ENCODE measurements around the gene DZIP1L. TPM values are rescaled to one million over a fixed set of nuclear protein-coding genes. Genes with fewer than 3 reads are reported as not detected.
"Not testable (repeated sequence)": the region's sequence is repeated elsewhere in the genome, so short reads cannot be mapped to it uniquely, and the experiment has no call there.

The DZIP1L gene, protein sequence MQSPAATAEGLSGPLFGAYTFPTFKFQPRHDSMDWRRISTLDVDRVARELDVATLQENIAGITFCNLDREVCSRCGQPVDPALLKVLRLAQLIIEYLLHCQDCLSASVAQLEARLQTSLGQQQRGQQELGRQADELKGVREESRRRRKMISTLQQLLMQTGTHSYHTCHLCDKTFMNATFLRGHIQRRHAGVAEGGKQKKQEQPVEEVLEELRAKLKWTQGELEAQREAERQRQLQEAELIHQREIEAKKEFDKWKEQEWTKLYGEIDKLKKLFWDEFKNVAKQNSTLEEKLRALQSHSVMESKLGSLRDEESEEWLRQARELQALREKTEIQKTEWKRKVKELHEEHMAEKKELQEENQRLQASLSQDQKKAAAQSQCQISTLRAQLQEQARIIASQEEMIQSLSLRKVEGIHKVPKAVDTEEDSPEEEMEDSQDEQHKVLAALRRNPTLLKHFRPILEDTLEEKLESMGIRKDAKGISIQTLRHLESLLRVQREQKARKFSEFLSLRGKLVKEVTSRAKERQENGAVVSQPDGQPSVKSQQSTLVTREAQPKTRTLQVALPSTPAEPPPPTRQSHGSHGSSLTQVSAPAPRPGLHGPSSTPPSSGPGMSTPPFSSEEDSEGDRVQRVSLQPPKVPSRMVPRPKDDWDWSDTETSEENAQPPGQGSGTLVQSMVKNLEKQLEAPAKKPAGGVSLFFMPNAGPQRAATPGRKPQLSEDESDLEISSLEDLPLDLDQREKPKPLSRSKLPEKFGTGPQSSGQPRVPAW
- 1.9 TPM for polyA plus RNA-seq (2012; ENCODE audit: insufficient read depth, insufficient read length, low read depth)

DNA sequence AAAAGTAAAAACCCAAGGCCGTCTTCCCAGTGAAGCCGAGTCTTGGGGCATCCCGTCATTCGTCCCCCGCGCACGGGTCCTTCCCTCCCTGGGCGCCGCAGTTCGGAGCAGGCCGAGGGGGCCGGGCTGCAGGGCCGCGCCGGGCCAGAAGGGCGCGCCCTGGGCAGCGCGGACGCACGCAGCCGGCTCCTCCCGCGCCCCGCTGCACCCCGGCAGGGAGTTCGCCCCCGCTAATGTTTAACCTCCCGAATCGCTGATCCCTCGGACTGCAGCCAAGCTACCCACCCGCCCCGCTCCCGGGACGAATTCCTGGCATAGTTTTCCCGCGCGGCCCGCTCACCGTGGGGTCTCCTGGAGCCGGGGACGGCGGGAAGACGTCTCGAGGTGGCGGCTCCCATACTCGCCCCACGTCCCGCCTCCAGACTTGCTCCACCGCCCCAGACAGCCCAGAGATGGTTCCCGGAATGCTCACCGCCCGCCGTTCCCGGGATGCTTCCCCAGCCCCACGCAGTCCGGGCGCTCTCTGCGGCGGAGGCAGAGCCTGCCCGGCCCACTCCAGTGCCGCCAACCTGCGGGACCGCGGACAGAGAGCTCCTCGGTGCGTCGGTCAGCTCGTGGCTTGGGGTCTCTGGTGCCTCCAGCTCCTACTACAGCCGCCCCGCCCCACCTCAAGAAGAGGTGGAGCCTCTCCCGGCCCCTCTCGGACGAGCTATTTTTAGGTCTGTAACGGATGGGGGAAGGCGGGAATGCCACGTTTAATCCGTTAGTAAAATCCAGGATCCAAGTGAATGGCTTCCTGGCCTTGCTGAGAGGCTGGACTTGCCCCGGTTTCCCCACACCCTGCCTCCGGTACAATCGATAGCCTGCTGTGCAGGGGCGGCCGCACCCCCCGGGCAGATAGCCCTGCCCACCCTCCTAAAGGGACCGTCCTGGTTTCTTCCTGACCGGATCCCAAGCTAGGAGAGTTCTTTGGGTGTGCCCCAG is at the start of gene DZIP1L:
TSS of gene DZIP1L (minus strand) at position 621 of the 984 bp plus-strand sequence. CDS start 11,637 bp downstream, outside the sequence.
- Histone ChIP-seq H3K36me3 (no peaks in the 10 kb centered on the region), H3K4me1 (no peaks in the 10 kb centered on the region), H3K9me3 (no peaks in the 10 kb centered on the region), H3K4me3 (ENCODE audit: low read depth, low read length) (peak within 1 kb of the TSS; percentile 88), H3K27me3 (no peaks in the 10 kb centered on the region)
- peak; percentile 73 for DNase-seq
- TF ChIP-seq, protein P1, sequence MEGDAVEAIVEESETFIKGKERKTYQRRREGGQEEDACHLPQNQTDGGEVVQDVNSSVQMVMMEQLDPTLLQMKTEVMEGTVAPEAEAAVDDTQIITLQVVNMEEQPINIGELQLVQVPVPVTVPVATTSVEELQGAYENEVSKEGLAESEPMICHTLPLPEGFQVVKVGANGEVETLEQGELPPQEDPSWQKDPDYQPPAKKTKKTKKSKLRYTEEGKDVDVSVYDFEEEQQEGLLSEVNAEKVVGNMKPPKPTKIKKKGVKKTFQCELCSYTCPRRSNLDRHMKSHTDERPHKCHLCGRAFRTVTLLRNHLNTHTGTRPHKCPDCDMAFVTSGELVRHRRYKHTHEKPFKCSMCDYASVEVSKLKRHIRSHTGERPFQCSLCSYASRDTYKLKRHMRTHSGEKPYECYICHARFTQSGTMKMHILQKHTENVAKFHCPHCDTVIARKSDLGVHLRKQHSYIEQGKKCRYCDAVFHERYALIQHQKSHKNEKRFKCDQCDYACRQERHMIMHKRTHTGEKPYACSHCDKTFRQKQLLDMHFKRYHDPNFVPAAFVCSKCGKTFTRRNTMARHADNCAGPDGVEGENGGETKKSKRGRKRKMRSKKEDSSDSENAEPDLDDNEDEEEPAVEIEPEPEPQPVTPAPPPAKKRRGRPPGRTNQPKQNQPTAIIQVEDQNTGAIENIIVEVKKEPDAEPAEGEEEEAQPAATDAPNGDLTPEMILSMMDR (IDR thresholded peaks at IDR 0.05; ENCODE audit: low read depth, low read length): no peak; the same call in 1 of the 2 replicates

DNA sequence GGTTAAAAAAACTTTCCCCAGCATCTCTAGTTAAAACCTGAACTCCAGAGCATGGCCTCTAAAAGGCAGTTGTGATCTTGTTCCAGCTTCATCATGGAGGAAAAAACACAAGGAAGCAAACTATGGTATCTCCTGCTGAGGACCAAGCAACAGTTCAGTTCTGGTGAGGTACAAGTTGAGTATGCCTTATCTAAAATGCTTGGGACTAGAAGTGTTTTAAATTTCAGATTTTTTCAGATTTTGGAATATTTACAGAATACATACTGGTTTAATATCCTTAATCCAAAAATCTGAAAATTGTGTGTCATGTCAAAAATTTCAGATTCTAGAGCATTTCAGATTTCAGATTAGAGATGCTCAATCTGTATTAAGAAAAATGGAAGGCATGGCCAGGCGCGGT is 49.7 kb upstream of the DZIP1L start:
- H3K36me3 ChIP-seq: peaks cover 54% of the 10 kb centered on the region
- no peak overlapping the region for H3K4me3 ChIP-seq (ENCODE audit: low read depth, low read length)
- no peak for DNase-seq
- no peaks in the 10 kb centered on the region for H3K4me1 ChIP-seq
- TF ChIP-seq, protein P1 (IDR thresholded peaks at IDR 0.05; ENCODE audit: low read depth, low read length): no peak
- no peaks in the 10 kb centered on the region for H3K27me3 ChIP-seq
- no peaks in the 10 kb centered on the region for H3K9me3 ChIP-seq

DNA sequence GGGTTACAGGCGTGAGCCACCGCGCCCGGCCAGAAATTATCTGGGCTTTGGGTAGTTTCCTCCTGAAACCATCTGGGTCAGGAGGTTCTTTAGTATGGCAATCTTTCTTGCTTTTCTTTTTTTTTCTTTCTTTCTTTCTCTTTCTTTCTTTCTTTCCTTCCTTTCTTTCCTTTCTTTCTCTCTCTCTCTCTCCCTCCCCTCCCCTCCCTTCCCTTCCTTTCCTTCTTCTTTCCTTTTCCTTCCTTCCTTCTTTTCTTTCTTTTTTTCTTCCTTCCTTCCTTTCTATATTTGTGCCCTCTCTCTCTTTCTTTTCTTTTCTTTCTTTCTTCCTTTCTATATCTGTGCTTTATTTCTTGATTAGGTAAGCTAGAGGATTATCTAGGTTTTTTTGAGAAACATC is 42.3 kb upstream of the DZIP1L start:
- Histone ChIP-seq H3K4me1 (no peaks in the 10 kb centered on the region), H3K9me3 (no peaks in the 10 kb centered on the region; the same call in 1 of the 2 replicates), H3K27me3 (no peaks in the 10 kb centered on the region), H3K36me3 (peaks cover 16% of the 10 kb centered on the region), H3K4me3 (ENCODE audit: low read depth, low read length) (no peak overlapping the region)
- no peak for DNase-seq
- TF ChIP-seq, protein P1 (IDR thresholded peaks at IDR 0.05; ENCODE audit: low read depth, low read length): no peak

DNA sequence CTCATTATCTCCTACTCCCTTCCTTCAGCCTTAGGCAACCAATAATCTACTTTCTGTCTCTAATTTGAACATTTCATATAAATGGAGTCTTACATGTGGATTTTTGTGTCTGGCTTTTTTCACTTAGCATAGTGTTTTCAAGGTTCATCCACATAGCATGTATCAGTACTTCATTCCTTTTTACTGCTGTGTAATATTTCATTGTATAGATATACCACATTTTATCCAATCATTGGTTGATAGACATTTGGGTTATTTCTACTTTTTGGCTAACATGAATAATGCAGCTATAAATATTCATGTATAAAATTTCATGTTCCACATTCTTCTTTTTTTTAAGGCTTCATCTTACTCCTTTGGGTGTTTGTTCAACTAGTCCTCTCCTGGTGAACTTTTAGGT is 39.1 kb upstream of the DZIP1L start:
- DNase-seq: no peak
- Histone ChIP-seq H3K9me3 (no peaks in the 10 kb centered on the region; the same call in 1 of the 2 replicates), H3K4me1 (no peaks in the 10 kb centered on the region), H3K36me3 (no peaks in the 10 kb centered on the region), H3K27me3 (no peaks in the 10 kb centered on the region), H3K4me3 (ENCODE audit: low read depth, low read length) (no peak overlapping the region)
- TF ChIP-seq, protein P1 (IDR thresholded peaks at IDR 0.05; ENCODE audit: low read depth, low read length): no peak

DNA sequence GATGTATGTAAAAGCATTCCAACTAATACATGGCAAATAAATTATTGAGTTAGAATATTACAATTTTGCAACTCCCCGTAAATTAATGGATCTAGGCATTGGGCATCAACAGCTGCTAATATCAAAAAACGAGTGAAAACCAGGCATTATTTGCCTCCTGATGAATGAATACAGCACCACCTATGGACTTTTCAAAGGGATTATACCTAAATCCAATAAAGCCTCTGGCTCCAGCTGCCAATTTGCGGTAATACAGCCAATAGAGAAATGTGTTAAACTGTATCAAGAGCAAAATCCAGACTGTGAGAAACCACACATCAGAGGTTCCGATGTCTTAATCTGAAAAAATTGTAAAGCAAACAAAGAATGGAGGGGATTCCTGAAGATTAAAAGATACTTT is 33.1 kb upstream of the DZIP1L start:
- TF ChIP-seq, protein P1 (IDR thresholded peaks at IDR 0.05; ENCODE audit: low read depth, low read length): no peak
- DNase-seq: no peak
- Histone ChIP-seq H3K36me3 (no peaks in the 10 kb centered on the region), H3K4me3 (ENCODE audit: low read depth, low read length) (no peak overlapping the region), H3K4me1 (no peaks in the 10 kb centered on the region), H3K9me3 (no peaks in the 10 kb centered on the region), H3K27me3 (peaks cover 2% of the 10 kb centered on the region; the same call in 1 of the 2 replicates)

DNA sequence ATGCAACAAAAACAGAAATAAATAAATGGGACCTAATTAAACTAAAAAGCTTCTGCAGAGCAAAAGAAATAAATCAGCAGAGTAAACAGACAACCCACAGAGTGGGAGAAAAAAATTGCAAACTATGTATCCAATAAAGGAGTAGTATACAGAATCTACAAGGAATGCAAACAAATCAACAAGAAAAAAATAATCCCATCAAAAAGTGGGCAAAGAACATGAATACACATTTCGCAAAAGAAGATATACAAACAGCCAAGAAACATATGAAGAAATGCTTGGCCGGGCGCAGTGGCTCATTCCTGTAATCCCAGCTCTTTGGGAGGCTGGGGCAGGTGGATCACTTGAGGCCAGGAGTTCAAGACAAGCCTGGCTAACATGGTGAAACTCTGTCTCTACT is 26.8 kb upstream of the DZIP1L start:
- not testable (repeated sequence) for DNase-seq; H3K9me3 ChIP-seq; H3K4me3 ChIP-seq (ENCODE audit: low read depth, low read length)

More for the DNA sequence above, 26.8 kb upstream of the DZIP1L start:
- H3K36me3 ChIP-seq, H3K27me3 ChIP-seq, H3K4me1 ChIP-seq: not testable (repeated sequence)
